Mammary epithelial cell (primary cell): ENCODE measurements around the gene ERGIC1.

Experiments used
- EZH2 ChIP-seq: IDR thresholded peaks from 2 replicates; pipeline ENCODE4 v1.6.1; 2012; ENCODE audit warnings: low read length, inconsistent platforms, borderline replicate concordance
- TF ChIP-seq, protein P1 (sequence below), 2 donors: IDR thresholded peaks in 1 of 2; conservative IDR thresholded peaks in 1 of 2; 2 replicates each; pipeline ENCODE4 v1.5.1; 2011 to 2012; ENCODE audit warnings: inconsistent platforms in 2 of 2, low read length in 2 of 2, mild to moderate bottlenecking in 2 of 2, control low read depth in 1 of 2, low read depth in 1 of 2; ENCODE audit not compliant: insufficient read depth in 1 of 2; ENCODE audit errors: extremely low read depth in 1 of 2

DNA sequence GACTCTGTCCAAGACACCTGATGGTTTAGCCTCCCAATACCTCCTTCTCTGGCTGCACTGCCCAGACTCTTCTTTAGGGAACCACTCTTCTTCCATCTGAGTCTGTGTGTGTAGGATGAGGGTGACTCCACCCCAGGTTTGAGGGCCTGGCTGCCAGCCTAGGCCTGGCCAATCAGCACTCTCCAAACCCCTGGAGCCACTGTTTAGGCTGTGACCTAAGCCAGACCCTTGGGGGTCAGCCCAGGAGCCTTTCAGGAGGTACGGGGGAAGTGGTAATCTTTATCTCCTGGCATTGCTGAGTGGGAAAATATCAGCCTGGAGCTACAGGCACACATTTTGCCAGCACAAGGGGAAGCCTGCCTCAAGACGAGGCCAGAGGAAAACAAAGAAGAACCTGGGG, 6.2 kb upstream of the ERGIC1 start:
- no peak for TF ChIP-seq EZH2
- TF ChIP-seq, protein P1, sequence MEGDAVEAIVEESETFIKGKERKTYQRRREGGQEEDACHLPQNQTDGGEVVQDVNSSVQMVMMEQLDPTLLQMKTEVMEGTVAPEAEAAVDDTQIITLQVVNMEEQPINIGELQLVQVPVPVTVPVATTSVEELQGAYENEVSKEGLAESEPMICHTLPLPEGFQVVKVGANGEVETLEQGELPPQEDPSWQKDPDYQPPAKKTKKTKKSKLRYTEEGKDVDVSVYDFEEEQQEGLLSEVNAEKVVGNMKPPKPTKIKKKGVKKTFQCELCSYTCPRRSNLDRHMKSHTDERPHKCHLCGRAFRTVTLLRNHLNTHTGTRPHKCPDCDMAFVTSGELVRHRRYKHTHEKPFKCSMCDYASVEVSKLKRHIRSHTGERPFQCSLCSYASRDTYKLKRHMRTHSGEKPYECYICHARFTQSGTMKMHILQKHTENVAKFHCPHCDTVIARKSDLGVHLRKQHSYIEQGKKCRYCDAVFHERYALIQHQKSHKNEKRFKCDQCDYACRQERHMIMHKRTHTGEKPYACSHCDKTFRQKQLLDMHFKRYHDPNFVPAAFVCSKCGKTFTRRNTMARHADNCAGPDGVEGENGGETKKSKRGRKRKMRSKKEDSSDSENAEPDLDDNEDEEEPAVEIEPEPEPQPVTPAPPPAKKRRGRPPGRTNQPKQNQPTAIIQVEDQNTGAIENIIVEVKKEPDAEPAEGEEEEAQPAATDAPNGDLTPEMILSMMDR (conservative IDR thresholded peaks at IDR 0.05 in 1 of 2, IDR thresholded peaks at IDR 0.05 in 1 of 2; ENCODE audit: extremely low read depth in 1 of 2, insufficient read depth in 1 of 2, low read depth in 1 of 2, low read length in 2 of 2): no peak
